Bronchus fibroblast of lung (primary cell): ENCODE results near the gene SH3TC2. TPM values are rescaled to one million over a fixed set of nuclear protein-coding genes. Genes with fewer than 3 reads are reported as not detected.

Experiments
- total RNA-seq: library from RNA; depleted of rRNA; stranded (reverse); fragments of >200 nt; gene quantifications from 2 replicates; pipeline ENCODE4 v1.2.3, GENCODE V29; 2015

The SH3TC2 gene
- total RNA-seq = 1.0 and 1.3 TPM in 2 replicates

GRCh38 chr5:149063017-149063687, at the start of gene SH3TC2:
SH3TC2 (minus strand) TSS chr5:149063062; CDS start chr5:149063022, 40 bp downstream.

Other genes starting within 250 kb of the SH3TC2 start
- 1.9 and 2.5 TPM in 2 replicates for gene ADRB2, start 236.5 kb downstream of the SH3TC2 start, total RNA-seq
- gene ABLIM3, start 78.4 kb upstream of the SH3TC2 start, total RNA-seq = 63.9 and 64.7 TPM in 2 replicates
- 11.8 and 12.2 TPM in 2 replicates for gene AFAP1L1, start 208.8 kb upstream of the SH3TC2 start, total RNA-seq